GM19395 (cell line): ENCODE results near the gene NME7.
"Not testable (repeated sequence)": the region's sequence is repeated elsewhere in the genome, so short reads cannot be mapped to it uniquely, and the experiment has no call there.

Source experiments
- ATAC-seq: cut with Tn5 transposase; IDR thresholded peaks from one replicate; pipeline ENCODE4 v1.9.1; 2021; ENCODE audit warnings: mild to moderate bottlenecking, moderate library complexity; ENCODE audit not compliant: unreplicated experiment

NME7 gene

GRCh38 chr1:169342096-169342495 is 25.5 kb downstream of the NME7 start:
- not testable (repeated sequence) for ATAC-seq

DNA sequence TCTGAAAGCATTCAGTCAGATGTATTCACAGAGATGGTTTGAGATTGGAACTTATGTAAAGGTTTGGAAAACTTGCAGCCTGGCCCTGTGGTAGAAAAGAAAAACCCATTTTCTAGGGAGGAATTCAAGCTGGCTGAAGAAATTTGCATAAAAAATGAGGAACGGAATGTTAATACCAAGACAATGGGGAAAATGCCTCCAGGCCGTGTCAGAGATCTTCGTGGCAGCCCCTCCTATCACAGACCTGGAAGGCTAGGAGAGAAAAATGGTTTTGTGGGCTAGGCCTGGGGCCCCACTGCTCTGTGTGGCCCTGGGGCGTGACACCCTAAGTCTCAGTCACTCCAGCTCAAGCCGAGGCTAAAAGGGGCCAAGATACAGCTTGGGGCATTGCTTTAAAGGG is 26.7 kb downstream of the NME7 start:
- ATAC-seq = no peak

DNA sequence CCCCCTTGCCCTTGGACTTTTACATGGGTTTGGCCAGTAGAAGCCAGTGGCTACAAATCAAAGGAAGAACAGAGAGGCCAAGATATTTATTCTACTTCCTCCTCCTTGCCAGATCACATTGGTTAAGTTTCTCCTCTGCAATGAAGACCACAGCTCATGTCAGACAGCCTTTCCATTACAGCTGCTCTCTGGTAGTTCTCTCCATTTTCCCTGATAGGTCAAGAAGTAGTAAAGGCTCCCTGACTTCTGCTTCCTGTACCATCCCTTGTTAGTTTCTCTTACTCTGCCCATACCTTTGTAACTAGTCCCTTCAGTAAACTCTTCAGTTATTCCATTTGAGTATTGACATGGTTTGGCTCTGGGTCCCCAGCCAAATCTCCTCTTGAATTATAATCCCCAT is 27.8 kb downstream of the NME7 start:
- ATAC-seq = no peak

DNA sequence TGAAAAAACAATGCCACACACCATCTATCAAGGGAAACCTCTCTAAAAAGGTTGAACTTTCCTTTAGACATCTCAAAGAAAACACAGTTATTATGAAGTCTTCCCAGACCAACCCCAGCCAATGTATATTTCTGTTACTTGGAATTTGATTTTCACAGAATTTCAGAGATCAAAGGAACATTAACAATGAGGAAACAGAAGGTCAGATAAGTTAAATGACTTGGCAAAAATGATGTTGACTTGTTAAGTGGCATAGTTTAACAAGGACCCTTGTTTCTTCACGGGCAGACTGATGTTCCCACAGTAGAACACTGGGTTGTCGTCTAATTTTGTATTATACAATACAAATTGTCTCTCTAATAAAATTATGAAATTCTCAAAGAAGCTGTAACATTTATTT is 29.0 kb downstream of the NME7 start:
- no peak for ATAC-seq

DNA sequence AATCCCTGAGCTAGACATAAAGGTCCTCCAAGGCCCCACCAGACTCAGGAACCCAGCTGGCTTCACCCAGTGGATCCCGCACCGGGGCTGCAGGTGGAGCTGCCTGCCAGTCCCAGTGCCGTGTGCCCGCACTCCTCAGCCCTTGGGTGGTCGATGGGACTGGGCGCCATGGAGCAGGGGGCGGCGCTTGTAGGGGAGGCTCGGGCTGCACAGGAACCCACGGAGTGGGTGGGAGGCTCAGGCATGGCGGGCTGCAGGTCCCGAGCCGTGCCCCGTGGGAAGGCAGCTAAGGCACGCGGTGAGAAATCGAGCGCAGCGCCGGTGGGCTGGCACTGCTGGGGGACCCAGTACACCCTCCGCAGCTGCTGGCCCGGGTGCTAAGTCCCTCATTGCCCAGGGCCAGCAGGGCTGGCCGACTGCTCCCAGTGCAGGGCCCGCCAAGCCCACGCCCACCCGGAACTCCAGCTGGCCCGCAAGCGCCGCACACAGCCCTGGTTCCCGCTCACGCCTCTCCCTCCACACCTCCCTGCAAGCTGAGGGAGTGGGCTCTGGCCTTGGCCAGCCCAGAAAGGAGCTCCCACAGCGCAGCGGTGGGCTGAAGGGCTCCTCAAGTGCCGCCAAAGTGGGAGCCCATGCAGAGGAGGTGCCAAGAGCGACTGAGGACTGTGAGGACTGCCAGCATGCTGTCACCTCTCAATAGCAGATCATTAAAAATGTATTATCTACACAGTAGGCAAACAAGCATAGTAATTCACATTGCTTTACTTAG is 30.5 kb downstream of the NME7 start:
- not testable (repeated sequence) for ATAC-seq

- ATAC-seq = not testable (repeated sequence)
Measured at GRCh38 chr1:169334727-169335126, 32.9 kb downstream of the NME7 start.

DNA sequence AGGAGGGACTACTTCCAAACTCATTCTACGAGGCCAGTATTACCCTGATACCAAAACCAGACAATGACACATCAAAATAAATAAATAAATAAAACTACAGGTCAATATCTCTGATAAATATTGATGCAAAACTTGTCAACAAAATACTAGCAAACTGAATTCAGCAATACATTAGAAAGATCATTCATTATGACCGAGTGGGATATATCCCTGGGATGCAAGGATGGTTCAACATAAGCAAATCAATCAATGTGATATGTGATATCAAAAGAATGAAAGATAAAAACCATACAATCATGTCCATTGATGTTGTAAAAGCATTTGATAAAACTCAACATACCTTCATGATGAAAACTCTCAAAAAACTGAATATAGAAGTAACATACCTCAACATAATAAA is 36.7 kb downstream of the NME7 start:
- ATAC-seq = no peak

DNA sequence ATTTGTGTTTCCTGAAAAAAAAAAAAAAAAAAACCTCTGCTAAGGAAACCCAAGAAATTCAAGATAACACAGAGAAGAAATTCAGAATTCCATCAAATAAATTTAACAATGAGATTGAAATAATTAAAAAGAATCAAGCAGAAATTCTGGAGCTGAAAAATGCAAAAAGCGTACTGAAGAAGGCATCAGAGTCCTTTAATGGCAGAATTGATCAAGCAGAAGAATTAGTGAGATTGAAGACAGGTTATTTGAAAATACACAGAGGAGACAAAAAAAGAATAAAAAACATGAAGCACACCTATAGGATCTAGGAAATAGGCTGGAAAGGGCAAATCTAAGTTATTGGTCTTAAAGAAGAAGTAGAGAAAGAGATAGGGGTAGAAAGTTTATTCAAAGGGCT is 38.2 kb downstream of the NME7 start:
- ATAC-seq = no peak

DNA sequence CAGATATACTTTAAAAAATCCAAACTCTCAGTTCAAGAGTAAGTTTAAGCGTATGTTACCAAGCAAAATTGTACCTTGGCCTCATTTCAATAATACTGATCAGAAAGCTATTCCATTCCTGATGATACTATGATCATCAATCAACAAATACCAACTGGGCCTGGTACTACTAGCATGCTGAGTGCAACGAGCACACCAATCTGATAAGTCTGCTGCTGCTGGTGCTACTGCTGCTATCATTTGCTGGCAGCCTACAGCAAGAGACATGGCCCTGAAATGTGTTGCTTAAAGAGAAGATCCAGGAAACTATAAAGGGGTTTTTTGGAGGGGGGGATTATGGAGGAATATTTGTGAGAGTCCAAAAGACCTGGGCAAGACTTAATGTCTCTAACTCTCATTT is 39.7 kb downstream of the NME7 start:
- no peak for ATAC-seq

- ATAC-seq = peak; percentile 98
Measured at GRCh38 chr1:169326956-169327268, 40.7 kb downstream of the NME7 start.

DNA sequence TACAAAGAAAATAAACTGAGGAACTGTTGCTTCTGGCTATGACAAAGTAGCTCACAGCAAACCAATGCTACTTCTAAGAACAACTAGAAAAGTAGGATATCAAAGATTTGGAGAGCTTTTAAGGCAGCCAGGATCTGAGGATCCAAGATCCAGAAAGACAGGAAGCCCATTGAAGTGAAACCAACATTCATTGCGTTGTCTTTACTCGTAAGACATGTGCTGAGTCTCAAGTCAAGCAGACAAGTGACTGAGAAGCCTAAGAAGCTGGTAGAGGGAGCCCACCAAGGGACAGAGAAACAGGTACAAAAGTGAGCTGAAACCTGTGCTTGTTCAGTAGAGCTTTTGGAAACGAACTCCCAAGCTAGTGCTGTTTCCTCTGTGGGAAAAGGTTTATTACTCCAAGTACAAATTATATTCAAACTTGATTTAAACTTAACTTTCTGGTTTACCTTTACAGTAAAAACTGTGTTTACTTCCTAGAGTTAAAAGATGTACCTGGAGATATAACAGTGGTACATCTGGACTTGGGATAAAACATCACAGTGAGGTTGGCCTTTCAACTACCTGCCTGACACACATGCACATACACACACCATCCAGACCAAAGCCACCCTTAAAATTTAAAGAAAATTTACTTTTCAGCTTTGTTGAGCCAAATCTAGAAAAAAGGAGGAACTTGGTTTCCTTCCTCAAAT is 41.2 kb downstream of the NME7 start:
- ATAC-seq = no peak

DNA sequence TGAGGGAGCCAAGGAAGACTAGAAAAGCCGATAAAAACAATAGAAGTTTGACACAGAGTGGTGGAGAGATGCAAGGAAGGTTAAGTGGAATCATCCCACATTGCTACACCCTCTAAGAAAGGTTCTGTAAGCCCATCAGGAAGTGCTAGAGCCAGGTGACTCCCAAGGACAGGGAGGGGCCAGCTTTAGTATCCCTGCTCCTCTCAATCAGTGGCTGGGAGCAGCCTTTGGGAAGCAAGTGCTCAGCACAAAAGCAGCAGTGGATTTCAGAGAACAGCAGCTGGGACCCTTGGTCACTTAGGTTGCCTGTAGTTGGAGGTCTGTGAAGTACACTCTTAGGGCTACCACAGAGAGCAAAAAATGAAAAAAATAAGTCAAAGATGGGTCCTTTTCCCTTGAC is 42.5 kb downstream of the NME7 start:
- ATAC-seq = no peak

DNA sequence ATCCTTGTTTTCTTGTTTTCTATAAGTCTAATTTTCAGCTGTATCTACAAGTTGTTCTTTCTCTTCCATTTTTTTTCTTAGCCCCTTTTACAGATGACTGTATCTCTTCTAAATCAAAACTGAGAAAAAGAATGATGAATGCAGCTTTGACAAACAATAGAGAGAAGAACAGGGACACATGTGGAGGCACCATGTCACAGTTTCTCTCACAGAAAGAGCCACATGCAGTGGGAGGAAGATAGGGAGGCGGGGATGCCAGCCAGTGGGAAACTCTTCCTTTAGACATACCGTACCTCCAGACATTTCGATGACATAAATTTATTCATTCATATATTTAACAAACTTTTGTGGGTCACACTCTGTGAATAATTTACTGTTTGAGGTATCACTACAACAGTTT is 45.5 kb downstream of the NME7 start:
- no peak for ATAC-seq

DNA sequence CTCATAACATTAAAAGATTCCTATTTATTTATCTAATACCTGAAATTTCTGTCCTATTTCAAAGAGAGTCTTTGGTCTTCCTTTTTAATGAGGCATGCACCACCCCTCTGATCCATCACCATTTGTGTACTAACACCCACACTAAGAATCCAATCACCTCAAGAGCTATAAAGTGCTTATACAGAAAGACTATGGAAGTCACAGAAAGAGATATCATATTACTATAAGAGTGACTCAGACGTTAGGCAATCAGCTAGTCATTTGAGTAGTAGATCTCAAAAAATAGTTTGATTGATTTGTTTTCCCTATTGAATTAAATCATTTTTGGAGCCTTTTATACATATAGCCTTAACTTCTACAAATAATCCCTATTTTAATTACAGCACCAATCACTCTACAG is 46.1 kb downstream of the NME7 start:
- no peak for ATAC-seq

- no peak for ATAC-seq
Measured at GRCh38 chr1:169318536-169319244, 48.9 kb downstream of the NME7 start.

DNA sequence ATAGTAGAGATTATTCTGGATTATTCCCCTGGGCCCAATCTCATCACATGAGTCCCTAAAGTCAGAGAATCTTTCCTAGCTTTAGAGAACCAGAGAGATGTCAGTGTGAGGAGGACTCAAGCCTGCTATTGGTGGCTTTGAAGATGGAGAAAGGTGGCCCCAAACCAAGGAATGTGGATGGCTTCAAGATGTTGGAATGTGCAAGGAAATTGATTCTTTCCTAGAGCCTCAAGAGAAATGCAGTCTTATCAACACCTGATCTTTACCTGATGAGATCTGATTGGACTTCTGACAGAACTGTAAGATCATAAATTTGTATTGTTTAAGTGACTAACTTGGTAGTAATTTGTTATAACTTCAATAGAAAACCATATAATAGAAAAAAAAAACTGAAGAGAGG is 51.0 kb downstream of the NME7 start:
- ATAC-seq = no peak

- ATAC-seq = peak; percentile 55
Measured at GRCh38 chr1:169312084-169312954, 55.3 kb downstream of the NME7 start.

- ATAC-seq = peak; percentile 86
Measured at GRCh38 chr1:169309178-169310166, 58.1 kb downstream of the NME7 start.

DNA sequence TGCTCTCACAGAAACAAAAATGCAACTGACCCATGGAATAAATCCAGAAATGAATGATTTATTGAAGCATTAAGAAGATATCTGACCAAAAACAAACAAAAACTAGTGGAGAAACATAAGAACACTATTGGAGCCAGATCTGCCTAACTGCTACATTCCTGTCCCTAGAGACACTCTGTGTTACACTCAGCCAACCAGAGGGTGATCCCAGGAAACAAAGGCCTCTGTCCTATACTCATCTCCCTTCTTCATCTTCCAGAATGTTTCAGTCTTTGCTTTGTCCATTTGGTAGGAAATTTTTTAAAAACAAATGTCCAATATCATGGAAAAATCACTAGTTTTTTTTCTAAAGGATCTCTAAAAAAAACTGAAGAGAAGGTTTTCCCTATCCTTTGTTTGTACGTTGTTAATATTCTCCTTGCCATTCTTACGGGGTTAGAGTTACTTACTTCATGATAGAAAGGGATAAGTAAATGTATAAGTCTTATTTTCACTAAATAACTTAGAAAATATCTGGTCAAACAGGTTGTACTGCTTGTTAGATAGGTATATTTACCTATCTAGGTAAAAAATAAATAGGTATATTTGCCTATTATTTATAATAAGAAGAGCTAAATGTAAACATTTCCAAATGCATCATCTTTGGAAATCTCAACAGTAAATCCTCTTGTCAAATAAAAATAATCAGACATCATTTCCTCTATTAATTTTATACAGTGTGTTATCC is 59.1 kb downstream of the NME7 start:
- no peak for ATAC-seq
